ENCODE results near the gene SPTBN1. TPM values are rescaled to one million over a fixed set of nuclear protein-coding genes. Genes with fewer than 3 reads are reported as not detected.
A peak's percentile ranks its signal among the peaks of the same experiment; 100 is the strongest.

The SPTBN1 gene
- polyA plus RNA-seq, 2 donors = 19.7 to 24.1 TPM

DNA sequence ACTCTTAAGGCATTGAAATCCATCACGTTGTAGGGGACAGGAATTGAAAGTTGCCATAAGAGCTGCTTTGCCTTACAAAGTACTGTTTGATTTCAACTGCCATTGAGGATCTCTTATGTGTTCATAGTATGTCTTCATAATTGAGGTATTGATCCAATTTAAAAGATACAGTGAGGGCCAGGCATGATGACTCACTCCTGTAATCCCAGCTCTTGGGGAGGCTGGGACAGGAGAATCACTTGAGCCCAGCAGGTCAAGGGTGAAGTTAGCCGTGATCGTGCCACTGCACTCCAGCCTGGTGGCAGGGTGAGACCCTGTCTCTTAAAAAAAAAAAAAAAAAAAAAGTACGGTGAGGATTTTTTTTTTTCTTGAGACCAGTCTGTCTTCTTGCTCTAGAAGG lies 175.6 kb downstream of the SPTBN1 start:
- 81 to 91% methylated on average over 4 of the region's 4 CpGs for WGBS, 2 donors
- no peaks in the 10 kb centered on the region for H3K4me1 ChIP-seq (ENCODE audit: control insufficient read depth in 2 of 2, insufficient read depth in 2 of 2, low read length in 1 of 2)
- peaks cover 33 to 50% of the 10 kb centered on the region in 2 donors for H3K36me3 ChIP-seq (ENCODE audit: control insufficient read depth in 2 of 2, insufficient read depth in 2 of 2, low read length in 1 of 2)
- H3K27ac ChIP-seq (ENCODE audit: low read depth in 2 of 2, low read length in 1 of 2) = no peak overlapping the region
- H3K9me3 ChIP-seq (ENCODE audit: control insufficient read depth in 2 of 2, insufficient read depth in 1 of 2, low read depth in 1 of 2, low read length in 1 of 2) = no peaks in the 10 kb centered on the region
- no peaks in the 10 kb centered on the region for H3K27me3 ChIP-seq (ENCODE audit: control insufficient read depth in 1 of 2, insufficient read depth in 2 of 2, low read length in 2 of 2)
- no peak overlapping the region for H3K4me3 ChIP-seq (ENCODE audit: low read depth in 1 of 2, low read length in 2 of 2)

DNA sequence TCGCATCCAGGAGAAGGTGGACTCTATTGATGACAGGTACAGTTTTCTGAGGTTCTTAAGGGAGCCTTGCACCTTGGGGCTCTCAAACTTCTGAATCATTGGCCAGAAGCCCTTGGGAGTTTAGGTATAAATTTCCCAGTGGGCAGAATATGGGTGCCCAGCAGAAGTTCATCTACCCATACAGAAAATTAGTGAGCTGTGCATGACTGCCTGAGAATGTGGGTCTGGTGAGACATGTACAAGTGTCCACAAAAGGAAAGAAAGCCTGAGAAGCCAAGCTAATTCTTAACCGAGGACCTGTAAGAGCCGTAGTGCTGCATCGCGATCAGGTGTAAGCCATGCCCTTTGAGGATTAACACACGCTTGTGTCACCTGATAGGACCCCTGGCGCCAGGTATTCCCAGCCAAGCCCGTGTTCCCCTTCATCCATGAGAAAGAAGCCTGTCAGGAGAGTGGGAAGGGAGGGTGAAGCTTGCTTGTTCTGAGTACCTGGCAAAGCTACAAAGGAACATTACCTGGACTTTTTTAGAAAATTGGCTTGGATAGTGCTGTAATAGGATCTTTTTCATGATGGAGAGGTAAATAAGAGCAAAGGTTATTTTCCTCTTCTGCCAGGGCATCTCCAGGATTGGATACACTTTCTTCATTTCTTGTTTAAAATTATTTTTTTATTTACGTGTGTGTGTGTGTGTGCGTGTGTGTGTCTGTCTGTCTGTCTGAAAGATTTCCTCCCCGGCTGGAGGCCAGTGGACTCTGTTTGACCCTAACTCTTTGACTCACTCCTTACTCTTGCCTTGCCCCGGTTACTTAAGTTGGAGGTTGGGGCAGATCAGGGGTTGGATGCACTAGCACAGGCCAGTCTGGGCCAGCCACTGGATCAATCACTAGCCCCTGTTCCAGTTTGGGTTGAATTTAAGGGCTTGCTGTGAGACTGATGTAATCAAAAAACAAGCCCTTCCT lies 176.9 kb downstream of the SPTBN1 start:
- H3K27ac ChIP-seq (ENCODE audit: low read depth in 2 of 2, low read length in 1 of 2) = peak overlapping the region in 1 of 2 donors; percentile 33
- no peaks in the 10 kb centered on the region for H3K4me1 ChIP-seq (ENCODE audit: control insufficient read depth in 2 of 2, insufficient read depth in 2 of 2, low read length in 1 of 2)
- WGBS, 2 donors = 73 to 82% methylated on average over 12 of the region's 12 CpGs
- H3K4me3 ChIP-seq (ENCODE audit: low read depth in 1 of 2, low read length in 2 of 2) = no peak overlapping the region
- no peaks in the 10 kb centered on the region for H3K9me3 ChIP-seq (ENCODE audit: control insufficient read depth in 2 of 2, insufficient read depth in 1 of 2, low read depth in 1 of 2, low read length in 1 of 2)
- H3K27me3 ChIP-seq (ENCODE audit: control insufficient read depth in 1 of 2, insufficient read depth in 2 of 2, low read length in 2 of 2) = no peaks in the 10 kb centered on the region
- H3K36me3 ChIP-seq (ENCODE audit: control insufficient read depth in 2 of 2, insufficient read depth in 2 of 2, low read length in 1 of 2) = peaks cover 32 to 49% of the 10 kb centered on the region in 2 donors

DNA sequence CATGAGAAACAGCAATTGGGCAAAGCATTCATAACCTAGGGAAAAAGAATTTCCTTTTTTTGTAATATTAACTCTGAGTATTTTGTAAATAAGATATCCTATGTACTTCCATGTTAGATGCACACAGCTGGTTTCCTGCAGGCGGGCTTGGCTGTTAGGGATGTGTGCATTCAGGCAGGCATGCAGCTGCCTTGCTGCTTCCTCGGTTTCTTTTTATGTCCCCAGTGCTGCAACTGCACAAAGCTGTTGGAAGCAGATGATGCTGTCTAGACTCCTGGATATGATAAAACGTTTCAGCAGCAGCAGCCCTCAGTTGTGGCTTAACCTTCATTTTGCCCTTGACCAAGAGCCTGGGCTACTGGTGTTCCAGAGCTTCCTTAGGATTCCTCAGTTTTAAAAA lies 177.9 kb downstream of the SPTBN1 start:
- H3K9me3 ChIP-seq (ENCODE audit: control insufficient read depth in 2 of 2, insufficient read depth in 1 of 2, low read depth in 1 of 2, low read length in 1 of 2) = no peaks in the 10 kb centered on the region
- H3K4me1 ChIP-seq (ENCODE audit: control insufficient read depth in 2 of 2, insufficient read depth in 2 of 2, low read length in 1 of 2) = no peaks in the 10 kb centered on the region
- H3K4me3 ChIP-seq (ENCODE audit: low read depth in 1 of 2, low read length in 2 of 2) = no peak overlapping the region
- WGBS, 2 donors = 59 to 65% methylated on average over 3 of the region's 3 CpGs
- peak overlapping the region in 1 of 2 donors; percentile 35 for H3K27ac ChIP-seq (ENCODE audit: low read depth in 2 of 2, low read length in 1 of 2)
- no peaks in the 10 kb centered on the region for H3K27me3 ChIP-seq (ENCODE audit: control insufficient read depth in 1 of 2, insufficient read depth in 2 of 2, low read length in 2 of 2)
- H3K36me3 ChIP-seq (ENCODE audit: control insufficient read depth in 2 of 2, insufficient read depth in 2 of 2, low read length in 1 of 2) = peaks cover 34 to 49% of the 10 kb centered on the region in 2 donors

DNA sequence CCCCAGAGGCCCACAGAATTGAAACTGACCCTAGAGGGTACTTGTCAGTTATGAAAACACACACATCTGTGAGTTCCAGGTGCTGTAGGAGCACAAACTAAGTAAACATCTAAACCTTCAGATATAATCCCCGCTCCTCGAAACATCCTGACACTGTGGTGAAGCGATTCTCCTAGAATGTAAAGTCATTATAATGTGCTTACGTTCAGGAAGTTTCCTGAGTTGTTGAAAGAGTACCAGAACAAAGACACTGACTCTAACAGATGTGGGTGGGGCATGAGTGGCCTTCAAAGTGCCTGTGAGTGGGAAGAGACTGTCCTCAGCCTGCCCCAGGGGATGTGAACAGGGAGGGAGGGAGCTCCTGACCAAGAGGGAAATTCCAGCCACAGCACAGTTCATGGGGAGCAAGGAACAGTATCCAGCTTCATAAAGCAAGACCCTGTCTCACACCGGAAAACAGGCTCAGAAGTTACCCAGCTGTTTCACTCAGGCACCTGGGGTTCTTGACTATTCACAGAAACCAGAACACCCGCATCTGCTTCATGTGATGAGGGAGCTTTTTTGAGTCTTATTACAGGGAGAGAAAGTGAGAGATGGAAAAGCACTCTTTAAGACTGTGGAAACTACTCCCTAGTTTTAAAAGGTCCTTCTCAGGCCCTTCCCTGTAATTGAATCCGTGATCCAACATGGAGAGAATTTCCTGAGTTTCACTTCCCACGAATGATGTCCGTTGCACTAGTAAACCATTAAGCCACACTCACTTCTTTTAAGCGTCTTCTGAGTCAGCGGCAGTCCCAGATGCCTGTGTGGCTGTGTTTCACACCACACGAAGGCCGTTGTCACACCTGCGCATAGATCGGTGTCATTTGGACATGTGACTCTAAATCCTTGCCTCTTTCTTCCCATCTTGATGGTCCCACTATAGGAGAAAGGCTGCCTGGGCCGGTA lies 178.7 kb downstream of the SPTBN1 start:
- peaks cover 25 to 43% of the 10 kb centered on the region in 2 donors for H3K36me3 ChIP-seq (ENCODE audit: control insufficient read depth in 2 of 2, insufficient read depth in 2 of 2, low read length in 1 of 2)
- WGBS, 2 donors = 70 to 73% methylated on average over 16 of the region's 16 CpGs
- H3K4me3 ChIP-seq (ENCODE audit: low read depth in 1 of 2, low read length in 2 of 2) = no peak overlapping the region
- H3K9me3 ChIP-seq (ENCODE audit: control insufficient read depth in 2 of 2, insufficient read depth in 1 of 2, low read depth in 1 of 2, low read length in 1 of 2) = no peaks in the 10 kb centered on the region
- H3K4me1 ChIP-seq (ENCODE audit: control insufficient read depth in 2 of 2, insufficient read depth in 2 of 2, low read length in 1 of 2) = no peaks in the 10 kb centered on the region
- no peaks in the 10 kb centered on the region for H3K27me3 ChIP-seq (ENCODE audit: control insufficient read depth in 1 of 2, insufficient read depth in 2 of 2, low read length in 2 of 2)
- peak overlapping the region; percentile 6 to 39 for H3K27ac ChIP-seq (ENCODE audit: low read depth in 2 of 2, low read length in 1 of 2)

DNA sequence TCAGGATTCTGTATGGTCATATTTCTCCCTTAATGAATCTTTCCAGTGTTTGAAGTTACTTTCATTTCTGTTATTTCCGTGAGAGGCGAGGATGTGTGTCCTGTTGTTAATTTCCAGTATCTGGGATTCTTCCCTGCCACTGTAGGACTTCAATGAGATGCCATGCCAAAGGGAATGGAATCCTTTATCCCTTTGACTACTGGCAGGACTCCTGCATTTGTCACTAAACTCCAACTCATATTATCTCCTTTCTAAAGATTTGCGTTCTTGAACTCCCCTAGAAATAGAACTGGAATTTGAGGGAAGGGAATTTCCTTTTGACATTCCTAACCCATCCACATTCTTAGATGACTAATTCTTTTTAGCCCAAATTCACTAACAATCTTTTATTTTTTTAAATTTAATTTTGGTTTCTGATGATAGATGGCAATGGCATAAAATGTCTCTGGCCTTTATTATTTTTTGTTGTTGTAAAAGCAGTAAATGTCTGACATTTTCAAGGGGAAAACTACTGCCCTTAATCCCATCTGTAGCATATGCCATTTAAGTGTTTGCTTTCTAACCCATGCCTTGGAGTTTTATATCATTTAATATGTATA lies 179.5 kb downstream of the SPTBN1 start:
- Histone ChIP-seq H3K4me1 (ENCODE audit: control insufficient read depth in 2 of 2, insufficient read depth in 2 of 2, low read length in 1 of 2) (no peaks in the 10 kb centered on the region), H3K9me3 (ENCODE audit: control insufficient read depth in 2 of 2, insufficient read depth in 1 of 2, low read depth in 1 of 2, low read length in 1 of 2) (no peaks in the 10 kb centered on the region), H3K4me3 (ENCODE audit: low read depth in 1 of 2, low read length in 2 of 2) (no peak overlapping the region), H3K27me3 (ENCODE audit: control insufficient read depth in 1 of 2, insufficient read depth in 2 of 2, low read length in 2 of 2) (no peaks in the 10 kb centered on the region), H3K27ac (ENCODE audit: low read depth in 2 of 2, low read length in 1 of 2) (peak overlapping the region; percentile 16 to 43), H3K36me3 (ENCODE audit: control insufficient read depth in 2 of 2, insufficient read depth in 2 of 2, low read length in 1 of 2) (peaks cover 21 to 37% of the 10 kb centered on the region in 2 donors)
- WGBS, 2 donors = 59 to 68% methylated on average over 3 of the region's 3 CpGs

DNA sequence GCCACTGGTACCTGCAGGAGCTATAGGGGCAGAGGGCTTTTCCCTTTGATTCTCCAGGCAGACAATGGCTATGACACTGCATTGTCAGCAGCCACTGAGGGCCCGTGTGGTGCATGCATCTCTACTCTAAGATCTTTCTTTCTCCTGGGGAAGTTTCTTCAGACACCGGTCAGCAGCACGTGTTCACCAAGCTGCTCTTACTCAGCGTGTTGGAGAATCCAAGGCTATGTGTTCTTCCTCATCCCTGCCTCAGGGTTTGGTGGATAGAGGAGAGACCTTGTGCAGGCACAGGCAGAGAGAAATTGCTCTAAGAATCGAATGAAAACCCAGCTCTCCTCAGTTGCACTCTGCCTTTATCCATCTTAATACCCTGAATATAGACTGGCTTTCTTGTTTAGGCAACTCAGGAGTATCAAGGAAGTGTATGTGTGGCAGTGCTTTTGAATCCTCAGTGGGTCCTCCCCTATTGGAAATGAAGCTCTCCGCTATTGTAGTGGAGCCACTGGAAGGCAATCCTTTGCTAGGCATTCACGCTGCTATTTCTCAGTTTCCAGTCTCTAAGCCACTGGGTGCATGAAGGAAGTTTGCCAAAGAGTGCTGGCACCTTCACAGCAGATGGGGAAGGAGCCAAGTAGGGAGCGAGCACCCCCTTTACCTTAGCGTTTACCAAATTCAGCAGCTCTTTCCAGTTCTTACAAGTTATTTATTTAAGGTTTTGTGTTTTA lies 180.4 kb downstream of the SPTBN1 start:
- Histone ChIP-seq H3K4me3 (ENCODE audit: low read depth in 1 of 2, low read length in 2 of 2) (no peak overlapping the region), H3K36me3 (ENCODE audit: control insufficient read depth in 2 of 2, insufficient read depth in 2 of 2, low read length in 1 of 2) (peaks cover 18 to 28% of the 10 kb centered on the region in 2 donors), H3K27ac (ENCODE audit: low read depth in 2 of 2, low read length in 1 of 2) (no peak overlapping the region), H3K27me3 (ENCODE audit: control insufficient read depth in 1 of 2, insufficient read depth in 2 of 2, low read length in 2 of 2) (no peaks in the 10 kb centered on the region), H3K4me1 (ENCODE audit: control insufficient read depth in 2 of 2, insufficient read depth in 2 of 2, low read length in 1 of 2) (no peaks in the 10 kb centered on the region), H3K9me3 (ENCODE audit: control insufficient read depth in 2 of 2, insufficient read depth in 1 of 2, low read depth in 1 of 2, low read length in 1 of 2) (no peaks in the 10 kb centered on the region)
- 73 to 75% methylated on average over 9 of the region's 9 CpGs for WGBS, 2 donors

DNA sequence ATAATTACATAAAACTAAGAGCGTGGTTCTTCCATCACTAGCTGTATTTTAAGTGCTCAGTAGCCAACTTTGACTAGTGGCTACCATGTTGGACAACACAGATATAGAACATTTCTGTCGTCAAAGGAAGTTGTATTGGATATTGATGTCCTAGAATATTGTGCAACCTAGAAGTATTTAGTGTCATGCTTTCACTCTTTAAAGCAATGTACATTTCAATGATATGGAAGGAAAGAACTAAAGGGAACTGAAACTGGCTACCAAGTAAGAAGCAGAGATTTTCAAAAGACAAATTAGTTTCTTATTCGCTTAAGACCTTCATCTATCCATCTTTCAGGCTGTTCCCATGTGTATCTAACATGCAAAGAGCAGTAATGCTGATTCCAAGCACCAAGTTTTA lies 182.0 kb downstream of the SPTBN1 start:
- Histone ChIP-seq H3K4me1 (ENCODE audit: control insufficient read depth in 2 of 2, insufficient read depth in 2 of 2, low read length in 1 of 2) (no peaks in the 10 kb centered on the region), H3K4me3 (ENCODE audit: low read depth in 1 of 2, low read length in 2 of 2) (no peak overlapping the region), H3K27ac (ENCODE audit: low read depth in 2 of 2, low read length in 1 of 2) (no peak overlapping the region), H3K36me3 (ENCODE audit: control insufficient read depth in 2 of 2, insufficient read depth in 2 of 2, low read length in 1 of 2) (peaks cover 11 to 22% of the 10 kb centered on the region in 2 donors), H3K27me3 (ENCODE audit: control insufficient read depth in 1 of 2, insufficient read depth in 2 of 2, low read length in 2 of 2) (no peaks in the 10 kb centered on the region), H3K9me3 (ENCODE audit: control insufficient read depth in 2 of 2, insufficient read depth in 1 of 2, low read depth in 1 of 2, low read length in 1 of 2) (no peaks in the 10 kb centered on the region)
- WGBS, 2 donors = 85 to 89% methylated on average over 3 of the region's 3 CpGs

DNA sequence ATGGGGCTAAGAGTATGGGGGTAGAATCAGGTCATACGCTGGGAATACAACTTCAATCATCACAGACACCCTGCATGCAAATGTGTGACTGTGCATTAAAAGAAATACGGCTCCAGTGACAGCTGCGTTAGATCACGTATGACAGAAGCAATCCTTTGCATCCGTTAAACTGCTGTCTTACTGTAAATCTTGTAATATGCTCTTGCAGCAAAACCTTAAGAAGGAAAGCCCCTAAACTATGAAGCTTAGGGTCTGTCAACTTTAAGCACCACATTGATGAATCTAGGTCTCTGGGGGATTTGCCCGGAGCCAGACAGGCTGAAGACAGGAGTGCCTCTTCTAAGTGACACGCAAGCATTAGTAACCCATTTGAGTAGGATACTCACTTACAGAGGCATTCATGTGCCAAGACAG lies 182.7 kb downstream of the SPTBN1 start:
- Histone ChIP-seq H3K27me3 (ENCODE audit: control insufficient read depth in 1 of 2, insufficient read depth in 2 of 2, low read length in 2 of 2) (no peaks in the 10 kb centered on the region), H3K4me1 (ENCODE audit: control insufficient read depth in 2 of 2, insufficient read depth in 2 of 2, low read length in 1 of 2) (no peaks in the 10 kb centered on the region), H3K27ac (ENCODE audit: low read depth in 2 of 2, low read length in 1 of 2) (peak overlapping the region in 1 of 2 donors; percentile 8), H3K36me3 (ENCODE audit: control insufficient read depth in 2 of 2, insufficient read depth in 2 of 2, low read length in 1 of 2) (peaks cover 11 to 19% of the 10 kb centered on the region in 2 donors), H3K4me3 (ENCODE audit: low read depth in 1 of 2, low read length in 2 of 2) (no peak overlapping the region), H3K9me3 (ENCODE audit: control insufficient read depth in 2 of 2, insufficient read depth in 1 of 2, low read depth in 1 of 2, low read length in 1 of 2) (no peaks in the 10 kb centered on the region)
- 75 to 78% methylated on average over 7 of the region's 7 CpGs for WGBS, 2 donors

Data from esophagus (tissue), 2 donors.